ENCODE results near the gene TATDN2. TPM values are rescaled to one million over a fixed set of nuclear protein-coding genes. Genes with fewer than 3 reads are reported as not detected.

TATDN2 gene
- total RNA-seq, 1 experiment from 2014 or later = 9.8 TPM

- Histone ChIP-seq H3K4me3 (ENCODE audit: insufficient read depth, low read depth, low read length) (no peak overlapping the region), H3K36me3 (replicated peaks; ENCODE audit: control insufficient read depth, insufficient read depth, low read length) (peaks cover 57% of the 10 kb centered on the region), H3K27me3 (ENCODE audit: control insufficient read depth, insufficient read depth, low read length) (no peaks in the 10 kb centered on the region)
- no peak for DNase-seq
Observed at GRCh38 chr3:10304905-10305304, 56.6 kb downstream of the TATDN2 start.

DNA sequence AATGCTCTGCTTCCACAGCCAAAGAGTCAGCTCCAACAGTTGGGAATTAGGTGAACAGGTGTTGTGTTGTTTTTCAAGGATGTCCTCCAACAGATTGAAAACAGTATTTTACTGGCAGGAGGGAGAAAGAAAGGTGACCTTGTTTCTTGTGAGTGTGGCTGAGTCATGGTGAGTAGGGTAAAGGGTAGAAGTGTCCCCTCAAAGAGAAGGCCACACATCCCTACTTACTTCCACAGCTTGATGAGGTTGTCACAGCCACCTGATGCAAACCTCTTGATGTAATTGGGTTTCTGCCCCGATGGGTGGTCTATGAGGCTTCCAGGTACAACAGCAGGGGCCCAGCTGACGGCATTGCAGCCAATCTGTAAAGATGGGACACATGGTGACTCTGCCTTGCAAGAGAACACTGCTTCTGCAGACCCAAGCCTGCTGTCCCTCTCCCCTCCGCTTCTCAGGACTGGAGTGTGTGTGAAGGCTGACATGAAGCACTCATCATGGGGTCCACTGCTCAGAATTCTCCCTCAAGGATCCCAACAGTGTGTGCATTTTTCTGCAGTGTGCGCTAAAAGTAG, 57.2 kb downstream of the TATDN2 start:
- H3K4me3 ChIP-seq (ENCODE audit: insufficient read depth, low read depth, low read length) = no peak overlapping the region

DNA sequence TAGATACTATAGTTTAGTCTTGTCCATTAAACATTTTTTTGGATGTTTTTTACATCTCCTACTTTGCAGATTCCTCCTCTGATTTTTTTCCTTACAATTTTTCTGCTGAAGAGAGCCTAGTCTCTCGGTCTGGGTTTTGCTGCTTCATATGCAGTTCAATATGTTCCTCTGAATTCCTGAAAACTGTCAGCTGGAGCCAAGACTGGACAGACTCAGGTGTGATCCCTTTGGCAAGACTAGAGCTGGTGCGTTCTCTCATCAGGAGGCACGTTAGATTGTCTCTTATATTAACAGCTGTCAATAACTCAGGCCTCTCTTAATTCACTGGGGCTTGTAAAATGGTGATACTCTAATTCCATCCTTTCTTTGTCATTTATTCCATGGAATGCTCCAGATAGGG, 57.9 kb downstream of the TATDN2 start:
- no peak overlapping the region for H3K4me3 ChIP-seq (ENCODE audit: insufficient read depth, low read depth, low read length)
- no peaks in the 10 kb centered on the region for H3K27me3 ChIP-seq (ENCODE audit: control insufficient read depth, insufficient read depth, low read length)
- no peak for DNase-seq
- H3K36me3 ChIP-seq (replicated peaks; ENCODE audit: control insufficient read depth, insufficient read depth, low read length) = peaks cover 51% of the 10 kb centered on the region

More for the DNA sequence above, 57.2 kb downstream of the TATDN2 start:
- Histone ChIP-seq H3K36me3 (replicated peaks; ENCODE audit: control insufficient read depth, insufficient read depth, low read length) (peaks cover 53% of the 10 kb centered on the region), H3K27me3 (ENCODE audit: control insufficient read depth, insufficient read depth, low read length) (no peaks in the 10 kb centered on the region)
- no peak for DNase-seq

- peaks cover 55% of the 10 kb centered on the region for H3K36me3 ChIP-seq (replicated peaks; ENCODE audit: control insufficient read depth, insufficient read depth, low read length)
- no peak for DNase-seq
- H3K4me3 ChIP-seq (ENCODE audit: insufficient read depth, low read depth, low read length) = no peak overlapping the region
- H3K27me3 ChIP-seq (ENCODE audit: control insufficient read depth, insufficient read depth, low read length) = no peaks in the 10 kb centered on the region
Observed at GRCh38 chr3:10308678-10309077, 60.4 kb downstream of the TATDN2 start.

DNA sequence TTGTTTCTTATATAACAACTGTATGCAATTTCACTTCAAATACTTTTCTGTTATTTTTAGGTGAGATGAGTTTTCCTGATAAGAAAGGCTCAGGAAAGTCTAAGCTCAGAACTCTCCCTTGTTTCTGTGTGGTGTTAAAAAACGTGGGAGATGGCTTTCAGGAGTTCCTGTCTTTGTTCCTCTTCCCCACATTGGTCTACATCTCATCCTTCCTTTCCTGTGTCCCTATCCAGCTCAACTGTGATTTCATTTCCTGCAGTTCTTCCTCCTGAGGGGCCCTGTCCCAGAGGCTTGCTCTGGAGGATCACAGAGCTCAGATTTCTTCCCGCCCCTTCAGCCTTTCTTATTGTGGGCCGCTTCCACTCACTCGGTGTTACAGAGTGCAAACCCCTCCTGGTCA, 61.5 kb downstream of the TATDN2 start:
- no peak for DNase-seq
- peaks cover 52% of the 10 kb centered on the region for H3K36me3 ChIP-seq (replicated peaks; ENCODE audit: control insufficient read depth, insufficient read depth, low read length)
- H3K27me3 ChIP-seq (ENCODE audit: control insufficient read depth, insufficient read depth, low read length) = no peaks in the 10 kb centered on the region
- no peak overlapping the region for H3K4me3 ChIP-seq (ENCODE audit: insufficient read depth, low read depth, low read length)

DNA sequence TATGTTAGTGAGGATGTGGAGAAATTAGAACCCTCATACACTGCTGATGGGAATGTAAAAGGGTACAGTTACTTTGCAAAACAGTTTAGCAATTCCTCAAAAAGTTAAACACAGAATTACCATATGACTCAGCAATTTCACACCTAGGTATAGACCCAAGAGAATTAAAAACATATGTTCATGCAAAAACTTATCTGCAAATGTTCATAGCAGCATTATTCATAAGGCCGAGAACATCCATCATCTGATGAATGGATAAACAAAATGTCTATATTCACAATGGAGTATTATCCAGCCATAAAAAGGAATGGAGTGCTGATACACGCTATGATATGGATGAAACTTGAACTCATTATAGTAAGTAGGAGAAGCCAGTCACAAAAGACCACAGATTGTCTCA, 62.3 kb downstream of the TATDN2 start:
- H3K36me3 ChIP-seq (replicated peaks; ENCODE audit: control insufficient read depth, insufficient read depth, low read length) = peaks cover 51% of the 10 kb centered on the region
- H3K27me3 ChIP-seq (ENCODE audit: control insufficient read depth, insufficient read depth, low read length) = no peaks in the 10 kb centered on the region
- DNase-seq = no peak
- H3K4me3 ChIP-seq (ENCODE audit: insufficient read depth, low read depth, low read length) = no peak overlapping the region

DNA sequence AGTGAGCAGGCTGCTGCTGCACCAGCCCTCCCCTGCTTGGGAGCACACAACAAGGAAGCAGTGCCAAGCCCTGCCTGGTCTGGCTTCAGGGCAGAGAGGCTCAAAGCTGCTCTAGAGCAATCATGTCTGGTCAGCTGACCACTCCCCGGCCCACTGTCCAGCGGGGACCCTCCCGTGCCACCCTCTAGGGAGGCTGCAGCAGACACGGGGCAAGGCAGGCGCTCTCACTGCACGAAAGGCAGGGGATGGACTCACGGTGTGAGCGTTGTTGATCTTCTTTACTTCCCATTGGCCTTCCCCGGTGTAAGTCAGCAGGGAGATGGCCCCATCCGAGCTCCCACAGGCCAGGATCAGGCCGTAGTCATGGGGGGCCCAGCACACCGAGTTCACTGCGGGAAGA, 63.5 kb downstream of the TATDN2 start:
- Histone ChIP-seq H3K4me3 (ENCODE audit: insufficient read depth, low read depth, low read length) (no peak overlapping the region), H3K36me3 (replicated peaks; ENCODE audit: control insufficient read depth, insufficient read depth, low read length) (peaks cover 55% of the 10 kb centered on the region), H3K27me3 (ENCODE audit: control insufficient read depth, insufficient read depth, low read length) (no peaks in the 10 kb centered on the region)
- DNase-seq = no peak

DNA sequence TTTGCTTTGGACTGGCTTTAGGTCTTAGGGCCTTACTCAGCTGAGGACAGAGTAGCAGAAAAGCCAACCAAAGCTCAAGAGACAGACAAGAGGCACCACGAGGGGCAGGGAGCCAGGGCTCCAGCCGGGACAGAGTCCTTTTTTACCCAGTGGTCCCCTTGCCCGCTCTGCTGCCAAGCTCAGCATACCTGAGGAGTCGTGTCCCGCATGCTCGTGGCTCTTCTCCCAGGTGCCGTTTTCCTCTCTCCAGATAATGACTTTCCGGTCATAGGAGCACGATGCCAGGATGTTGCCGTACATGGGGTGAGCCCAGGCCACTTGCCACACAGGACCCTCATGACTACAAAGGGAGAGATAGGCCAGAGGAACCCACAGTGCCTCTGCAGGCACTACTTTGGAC, 64.1 kb downstream of the TATDN2 start:
- H3K4me3 ChIP-seq (ENCODE audit: insufficient read depth, low read depth, low read length) = no peak overlapping the region
- DNase-seq = no peak
- H3K36me3 ChIP-seq (replicated peaks; ENCODE audit: control insufficient read depth, insufficient read depth, low read length) = peaks cover 56% of the 10 kb centered on the region
- no peaks in the 10 kb centered on the region for H3K27me3 ChIP-seq (ENCODE audit: control insufficient read depth, insufficient read depth, low read length)

GRCh38 chr3:10312861-10313260, 64.6 kb downstream of the TATDN2 start:
- H3K27me3 ChIP-seq (ENCODE audit: control insufficient read depth, insufficient read depth, low read length) = no peaks in the 10 kb centered on the region
- peaks cover 57% of the 10 kb centered on the region for H3K36me3 ChIP-seq (replicated peaks; ENCODE audit: control insufficient read depth, insufficient read depth, low read length)
- no peak overlapping the region for H3K4me3 ChIP-seq (ENCODE audit: insufficient read depth, low read depth, low read length)
- no peak for DNase-seq

DNA sequence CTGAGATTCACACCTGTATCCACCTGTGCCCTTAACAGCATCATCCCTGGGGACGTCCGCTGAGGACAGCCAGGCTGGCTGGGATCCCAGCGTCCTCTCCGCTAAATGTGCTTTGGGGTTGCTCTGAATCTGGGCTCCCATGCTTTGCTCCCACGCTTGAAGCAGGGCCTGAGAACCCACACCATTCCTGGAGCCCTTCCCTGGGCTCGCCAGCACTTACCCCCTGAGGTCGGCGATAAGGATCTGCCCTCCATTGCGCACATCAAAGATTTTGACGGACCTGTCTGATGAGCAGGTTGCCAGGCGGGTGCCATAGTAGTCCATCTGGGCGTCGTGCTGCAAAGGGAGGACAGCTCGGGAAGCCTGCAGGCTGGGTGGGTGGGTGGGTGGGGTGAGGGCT, 66.8 kb downstream of the TATDN2 start:
- H3K36me3 ChIP-seq (replicated peaks; ENCODE audit: control insufficient read depth, insufficient read depth, low read length) = peaks cover 64% of the 10 kb centered on the region
- no peak overlapping the region for H3K4me3 ChIP-seq (ENCODE audit: insufficient read depth, low read depth, low read length)
- no peaks in the 10 kb centered on the region for H3K27me3 ChIP-seq (ENCODE audit: control insufficient read depth, insufficient read depth, low read length)
- DNase-seq = no peak

DNA sequence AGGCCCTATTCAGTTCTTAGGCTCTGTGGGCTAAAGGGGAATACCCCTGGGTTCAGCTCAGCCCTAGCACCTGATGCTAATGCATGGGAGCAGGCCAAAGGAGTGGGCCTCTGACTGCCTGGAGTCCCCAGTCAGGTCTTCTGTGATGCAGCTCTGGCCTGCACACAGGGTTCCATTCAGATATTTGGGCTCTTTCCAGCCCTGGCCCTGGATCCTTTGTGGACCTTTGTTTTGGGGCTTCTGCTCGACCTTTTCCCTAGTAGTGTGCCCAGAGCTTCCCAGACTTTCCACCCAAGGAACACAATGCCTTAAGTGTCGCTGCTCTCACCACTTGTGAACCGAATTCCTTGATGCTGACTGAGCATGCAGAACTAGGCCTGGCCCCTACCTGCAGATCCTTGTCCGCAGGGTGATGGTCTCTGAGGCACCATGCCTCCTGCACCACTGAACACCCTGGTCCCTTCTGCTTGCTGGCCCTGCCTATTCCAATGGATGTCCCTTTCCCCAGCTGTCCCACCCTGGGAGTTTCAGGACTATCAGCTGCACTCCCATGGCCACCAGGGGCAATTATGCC, 67.6 kb downstream of the TATDN2 start:
- Histone ChIP-seq H3K27me3 (ENCODE audit: control insufficient read depth, insufficient read depth, low read length) (no peaks in the 10 kb centered on the region), H3K4me3 (ENCODE audit: insufficient read depth, low read depth, low read length) (no peak overlapping the region), H3K36me3 (replicated peaks; ENCODE audit: control insufficient read depth, insufficient read depth, low read length) (peaks cover 63% of the 10 kb centered on the region)
- DNase-seq = no peak

- Histone ChIP-seq H3K27me3 (ENCODE audit: control insufficient read depth, insufficient read depth, low read length) (no peaks in the 10 kb centered on the region), H3K36me3 (replicated peaks; ENCODE audit: control insufficient read depth, insufficient read depth, low read length) (peaks cover 50% of the 10 kb centered on the region), H3K4me3 (ENCODE audit: insufficient read depth, low read depth, low read length) (no peak overlapping the region)
- DNase-seq = no peak
Observed at GRCh38 chr3:10317311-10317960, 69.2 kb downstream of the TATDN2 start.

GRCh38 chr3:10317961-10318350, 69.7 kb downstream of the TATDN2 start:
- DNase-seq = no peak
- no peak overlapping the region for H3K4me3 ChIP-seq (ENCODE audit: insufficient read depth, low read depth, low read length)
- peaks cover 45% of the 10 kb centered on the region for H3K36me3 ChIP-seq (replicated peaks; ENCODE audit: control insufficient read depth, insufficient read depth, low read length)

DNA sequence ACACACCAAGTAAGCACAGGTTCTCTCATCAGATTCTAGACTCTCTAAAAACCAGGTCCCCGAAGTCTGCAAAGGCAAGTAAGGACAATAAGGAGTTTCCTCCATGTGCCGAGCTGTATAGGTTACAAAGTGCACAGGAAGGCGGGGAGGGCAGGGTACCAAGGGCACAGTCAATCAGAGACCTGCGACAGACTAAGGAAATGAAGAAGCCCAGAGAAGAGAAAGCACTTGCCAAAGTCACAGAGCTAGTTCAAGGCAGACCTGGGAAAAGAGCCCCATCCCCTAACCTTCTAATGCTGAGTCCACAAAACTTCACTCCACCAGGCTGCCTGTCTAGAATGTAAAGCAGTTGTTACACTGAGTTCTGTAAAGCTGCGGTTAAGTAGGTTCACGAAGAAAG, 71.0 kb downstream of the TATDN2 start:
- peaks cover 35% of the 10 kb centered on the region for H3K36me3 ChIP-seq (replicated peaks; ENCODE audit: control insufficient read depth, insufficient read depth, low read length)

More at GRCh38 chr3:10317961-10318350, 69.7 kb downstream of the TATDN2 start:
- no peaks in the 10 kb centered on the region for H3K27me3 ChIP-seq (ENCODE audit: control insufficient read depth, insufficient read depth, low read length)

DNA sequence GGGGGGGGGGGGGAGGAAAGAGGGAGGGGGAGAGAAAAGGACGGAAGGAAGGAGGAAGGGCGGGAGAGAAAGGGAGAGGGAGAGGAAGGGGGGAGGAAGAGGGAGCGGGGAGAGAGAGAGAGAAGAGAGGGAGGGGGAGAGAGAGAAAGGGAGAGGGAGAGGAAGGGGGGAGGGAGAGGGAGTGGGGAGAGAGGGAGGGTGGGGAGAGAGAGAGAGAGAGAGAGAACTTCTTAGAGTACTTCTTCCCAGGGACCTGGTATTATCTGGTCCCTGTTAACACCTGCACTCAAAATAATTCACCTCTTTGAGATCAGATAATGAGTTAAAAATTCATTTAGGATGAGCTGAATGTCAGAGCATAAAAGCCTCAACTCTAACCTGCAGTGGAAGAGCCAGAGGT, 71.5 kb downstream of the TATDN2 start:
- peaks cover 30% of the 10 kb centered on the region for H3K36me3 ChIP-seq (replicated peaks; ENCODE audit: control insufficient read depth, insufficient read depth, low read length)
- DNase-seq = no peak

More for the DNA sequence above, 71.0 kb downstream of the TATDN2 start:
- no peaks in the 10 kb centered on the region for H3K27me3 ChIP-seq (ENCODE audit: control insufficient read depth, insufficient read depth, low read length)
- no peak overlapping the region for H3K4me3 ChIP-seq (ENCODE audit: insufficient read depth, low read depth, low read length)
- no peak for DNase-seq

More for the DNA sequence above, 71.5 kb downstream of the TATDN2 start:
- Histone ChIP-seq H3K27me3 (ENCODE audit: control insufficient read depth, insufficient read depth, low read length) (no peaks in the 10 kb centered on the region), H3K4me3 (ENCODE audit: insufficient read depth, low read depth, low read length) (peak overlapping the region; percentile 88)
